Small intestine (tissue), 7 donors: ENCODE measurements around the gene DIAPH3. TPM values are rescaled to one million over a fixed set of nuclear protein-coding genes. Genes with fewer than 3 reads are reported as not detected.
"Not testable (repeated sequence)": the region's sequence is repeated elsewhere in the genome, so short reads cannot be mapped to it uniquely, and the experiment has no call there.

Experiments
- DNase-seq, 2 donors: peaks; one replicate each; pipeline versions ENCODE4 v3.0.0 to v3.0.0-alpha.2; 2013
- FAIRE-seq: peaks from 2 replicates; lab custom pipeline; 2012; peaks lifted over from hg19 to GRCh38; lab: Jason Lieb, UNC
- H3K27ac ChIP-seq, 3 donors: one replicate each; pipeline ENCODE4 v1.5.1; 2013; ENCODE audit warnings: low read length in 2 of 3, mild to moderate bottlenecking in 2 of 3, control low read depth in 1 of 3, inconsistent platforms in 1 of 3, low read depth in 1 of 3, moderate library complexity in 1 of 3
- H3K27me3 ChIP-seq, 3 donors: one replicate each; pipeline ENCODE4 v1.6.1; 2013; ENCODE audit warnings: low read length in 3 of 3, inconsistent platforms in 1 of 3; ENCODE audit not compliant: control insufficient read depth in 3 of 3, insufficient read depth in 3 of 3
- H3K36me3 ChIP-seq, 3 donors: one replicate each; pipeline ENCODE4 v1.6.1; 2013; ENCODE audit warnings: low read length in 3 of 3, inconsistent platforms in 1 of 3, low read depth in 1 of 3, mild to moderate bottlenecking in 1 of 3, moderate library complexity in 1 of 3; ENCODE audit not compliant: control insufficient read depth in 3 of 3, insufficient read depth in 2 of 3
- H3K4me1 ChIP-seq, 3 donors: one replicate each; pipeline ENCODE4 v1.6.1; 2013; ENCODE audit warnings: low read length in 2 of 3, inconsistent platforms in 1 of 3, low read depth in 1 of 3, mild to moderate bottlenecking in 1 of 3, moderate library complexity in 1 of 3; ENCODE audit not compliant: control insufficient read depth in 3 of 3, insufficient read depth in 2 of 3
- H3K4me3 ChIP-seq, 3 donors: one replicate each; pipeline ENCODE4 v1.5.1; 2013; ENCODE audit warnings: low read length in 3 of 3, control low read depth in 1 of 3, inconsistent platforms in 1 of 3, low read depth in 1 of 3, mild to moderate bottlenecking in 1 of 3, moderate library complexity in 1 of 3
- H3K9me3 ChIP-seq, 2 donors: one replicate each; pipeline ENCODE4 v1.6.1; 2013; ENCODE audit warnings: low read depth in 1 of 2, low read length in 1 of 2; ENCODE audit not compliant: control insufficient read depth in 2 of 2, insufficient read depth in 1 of 2
- WGBS, 3 donors: extraction: QIAGEN DNeasy Blood & Tissue Kit; methylation state at CpG; one replicate each; pipeline ENCODE4 v1.1.7; 2013; 5-methylcytosine and 5-hydroxymethylcytosine counted together
- polyA plus RNA-seq, 4 donors: library from polyadenylated mRNA; stranded (reverse) in 3 of 4; unstranded in 1 of 4; fragments of 200-250 nt in 3 of 4; fragments of 120-200 nt in 1 of 4; gene quantifications; one replicate each; pipeline versions ENCODE4 v1.2.1 to v1.2.3, GENCODE V29; 2013
- donor health status: healthy with polysubstance abuse.
- donor health status: control.
- donor health status: control.
- donor health status: Bipolar disorder and iron deficiency.
- donor health status: healthy.

The DIAPH3 gene
- polyA plus RNA-seq, 4 donors = 0.67 to 4.2 (median 3.1) TPM

- H3K9me3 ChIP-seq = no peaks in the 10 kb centered on the region
- 90 to 96% (median 95%) methylated on average over 4 of the region's 4 CpGs for WGBS, 3 donors
- H3K4me3 ChIP-seq = no peak overlapping the region
- H3K27me3 ChIP-seq = no peaks in the 10 kb centered on the region
- FAIRE-seq (no peak), DNase-seq (no peak)
- H3K27ac ChIP-seq = no peak overlapping the region
- no peaks in the 10 kb centered on the region for H3K4me1 ChIP-seq
- H3K36me3 ChIP-seq = no peaks in the 10 kb centered on the region
Observed at GRCh38 chr13:60099631-60100420, 63.9 kb downstream of the DIAPH3 start.

DNA sequence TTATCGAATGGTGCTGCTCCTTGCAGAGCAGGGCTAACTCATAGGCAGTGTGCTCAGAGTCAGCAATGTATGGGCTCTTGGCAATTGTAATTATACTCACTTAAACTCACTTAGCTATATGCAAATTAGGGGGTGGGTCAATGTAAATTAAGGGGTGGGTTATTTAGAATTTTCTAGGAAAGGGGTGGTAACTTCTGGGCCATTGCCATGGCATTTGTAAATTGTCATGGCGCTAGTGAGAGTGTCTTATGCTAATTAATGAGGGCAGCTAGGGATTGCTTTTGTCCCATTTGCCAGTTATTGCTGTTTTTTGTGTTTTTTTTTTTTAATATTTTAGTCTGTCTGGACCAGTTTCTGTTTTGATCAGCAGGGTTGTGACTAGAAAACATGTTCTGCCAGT, 68.4 kb downstream of the DIAPH3 start:
- Histone ChIP-seq H3K36me3 (no peaks in the 10 kb centered on the region), H3K4me3 (no peak overlapping the region), H3K9me3 (no peaks in the 10 kb centered on the region), H3K27me3 (no peaks in the 10 kb centered on the region), H3K27ac (no peak overlapping the region), H3K4me1 (no peaks in the 10 kb centered on the region)
- DNase-seq = no peak
- FAIRE-seq = no peak
- 96 to 100% (median 97%) methylated on average over 2 of the region's 2 CpGs for WGBS, 3 donors

DNA sequence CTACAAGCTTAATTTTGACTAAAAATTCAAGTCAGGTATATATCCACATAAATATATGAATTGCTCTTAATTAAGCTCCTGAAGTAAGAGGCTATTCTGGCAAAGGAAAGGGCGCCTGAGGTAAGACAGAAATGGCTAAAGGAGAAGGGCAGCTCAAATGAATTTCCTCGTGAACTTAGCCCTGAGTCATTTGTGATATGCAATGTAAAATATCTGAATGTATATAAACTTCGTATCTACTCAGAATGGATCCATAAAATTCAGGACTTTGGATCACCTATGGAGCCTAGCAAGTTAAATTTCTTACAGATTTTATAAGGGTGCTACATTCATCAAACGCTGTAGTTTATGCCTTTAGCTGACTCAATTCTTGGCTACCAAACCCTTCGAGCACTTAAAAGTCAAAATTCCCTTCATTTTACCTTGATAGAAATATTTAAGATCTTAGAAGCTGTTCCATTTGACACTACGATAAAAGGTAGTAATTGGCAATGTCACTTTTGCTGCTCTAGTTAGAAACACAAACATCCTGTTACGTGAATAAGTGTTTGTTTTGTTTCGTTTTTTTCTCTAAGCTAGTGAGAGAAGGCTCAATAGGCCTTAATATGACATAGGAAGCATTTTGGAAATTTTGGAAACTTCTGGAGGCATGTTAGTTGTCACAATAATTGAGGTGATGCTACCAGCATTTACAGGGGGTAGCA, 69.2 kb downstream of the DIAPH3 start:
- Histone ChIP-seq H3K36me3 (no peaks in the 10 kb centered on the region), H3K27ac (no peak overlapping the region), H3K27me3 (no peaks in the 10 kb centered on the region), H3K4me3 (no peak overlapping the region), H3K9me3 (no peaks in the 10 kb centered on the region), H3K4me1 (no peaks in the 10 kb centered on the region)
- 57 to 84% (median 60%) methylated on average over 8 of the region's 8 CpGs for WGBS, 3 donors
- FAIRE-seq (no peak), DNase-seq (peak in 1 of 2 donors; percentile 55)

DNA sequence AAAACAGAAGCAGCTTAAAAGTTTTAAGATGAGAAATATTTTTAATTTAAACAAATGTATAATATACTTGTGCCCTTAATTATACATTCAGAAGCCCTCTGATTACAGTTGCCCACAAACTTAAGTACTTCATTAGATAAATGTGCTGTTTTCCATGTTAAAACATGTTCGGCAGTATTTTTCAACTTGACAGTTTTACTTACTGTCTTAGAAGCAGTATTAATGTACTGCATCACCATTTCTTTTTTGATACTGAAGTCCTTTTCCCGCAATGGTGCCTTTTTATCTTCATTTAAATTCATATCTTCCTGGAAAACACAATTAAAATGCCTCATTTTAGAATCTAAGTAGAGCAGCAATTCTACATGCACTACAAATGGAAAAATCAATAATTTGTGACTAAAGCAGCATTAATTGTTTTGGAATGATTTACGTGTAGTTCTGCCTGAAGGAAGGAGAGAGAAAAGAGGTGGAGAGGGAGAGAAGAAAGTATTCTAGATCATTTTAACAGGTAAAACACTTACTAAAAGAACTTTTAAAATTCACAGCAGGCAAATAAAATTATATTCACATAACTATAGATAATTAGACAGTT, 70.2 kb downstream of the DIAPH3 start:
- DNase-seq (no peak), FAIRE-seq (no peak)
- no peak overlapping the region for H3K27ac ChIP-seq
- no peaks in the 10 kb centered on the region for H3K4me1 ChIP-seq
- WGBS, 3 donors = 69 to 81% (median 74%) methylated on average over 3 of the region's 3 CpGs
- no peaks in the 10 kb centered on the region for H3K27me3 ChIP-seq
- H3K9me3 ChIP-seq = no peaks in the 10 kb centered on the region
- no peak overlapping the region for H3K4me3 ChIP-seq
- H3K36me3 ChIP-seq = no peaks in the 10 kb centered on the region

GRCh38 chr13:60091573-60091972, 72.2 kb downstream of the DIAPH3 start:
- no peak overlapping the region for H3K4me3 ChIP-seq
- FAIRE-seq (no peak), DNase-seq (no peak)
- H3K27ac ChIP-seq = no peak overlapping the region
- 96 to 100% (median 97%) methylated on average over 2 of the region's 2 CpGs for WGBS, 3 donors
- no peaks in the 10 kb centered on the region for H3K27me3 ChIP-seq
- H3K4me1 ChIP-seq = no peaks in the 10 kb centered on the region
- H3K36me3 ChIP-seq = no peaks in the 10 kb centered on the region
- no peaks in the 10 kb centered on the region for H3K9me3 ChIP-seq

DNA sequence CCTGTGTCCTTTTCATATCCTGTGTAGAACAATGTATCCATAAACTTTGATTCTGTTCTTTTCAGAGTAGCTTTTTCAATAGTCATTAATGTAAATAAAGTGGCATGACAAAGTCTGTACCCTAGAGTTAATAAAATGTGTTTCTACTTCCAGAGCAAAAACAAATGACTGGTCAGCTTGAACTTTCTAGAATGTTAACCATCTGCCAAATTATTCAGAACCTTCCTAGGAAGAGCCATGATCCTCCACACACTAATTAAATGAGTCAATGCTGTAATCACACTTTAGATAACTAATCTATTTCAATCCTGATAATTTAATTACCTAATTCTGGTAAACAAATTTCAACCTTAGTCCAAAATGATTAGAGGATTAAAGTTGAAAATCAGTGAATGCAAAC, 73.2 kb downstream of the DIAPH3 start:
- no peaks in the 10 kb centered on the region for H3K36me3 ChIP-seq
- H3K9me3 ChIP-seq = no peaks in the 10 kb centered on the region
- no peaks in the 10 kb centered on the region for H3K27me3 ChIP-seq
- DNase-seq = no peak
- H3K4me3 ChIP-seq = no peak overlapping the region
- H3K27ac ChIP-seq = no peak overlapping the region
- no peaks in the 10 kb centered on the region for H3K4me1 ChIP-seq
- FAIRE-seq = no peak

GRCh38 chr13:60083780-60084179, 79.9 kb downstream of the DIAPH3 start:
- 93 to 98% (median 96%) methylated on average over 2 of the region's 2 CpGs for WGBS, 3 donors
- DNase-seq, H3K27ac ChIP-seq, H3K27me3 ChIP-seq, H3K9me3 ChIP-seq, H3K4me1 ChIP-seq, FAIRE-seq, H3K36me3 ChIP-seq, H3K4me3 ChIP-seq: not testable (repeated sequence)

DNA sequence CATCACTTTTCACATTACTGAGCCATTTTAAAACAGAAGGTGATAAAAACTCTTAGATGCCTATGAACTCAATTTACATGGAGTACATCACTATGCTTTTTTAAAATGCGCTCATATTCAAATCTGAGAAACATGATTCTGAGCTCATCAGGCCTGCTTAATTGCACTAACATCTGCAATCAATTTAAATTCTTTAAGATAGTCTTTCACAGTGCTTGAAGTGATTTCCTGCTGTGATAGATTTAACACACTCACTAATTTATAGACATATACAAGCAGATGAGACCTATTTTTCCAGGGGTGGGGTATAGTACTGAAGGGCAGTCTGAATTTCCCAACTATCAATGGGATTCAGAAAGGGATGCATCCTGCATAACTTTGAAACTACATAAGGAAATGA, 82.9 kb downstream of the DIAPH3 start:
- no peak overlapping the region for H3K4me3 ChIP-seq
- no peak overlapping the region for H3K27ac ChIP-seq
- no peaks in the 10 kb centered on the region for H3K9me3 ChIP-seq
- FAIRE-seq = no peak
- H3K36me3 ChIP-seq = no peaks in the 10 kb centered on the region
- H3K4me1 ChIP-seq = no peaks in the 10 kb centered on the region
- no peaks in the 10 kb centered on the region for H3K27me3 ChIP-seq
- DNase-seq = no peak
- WGBS, 3 donors = 97 to 100% (median 99%) methylated on average over 1 of the region's 1 CpG
